Measurements from ENCODE around the gene HPCA. TPM values are rescaled to one million over a fixed set of nuclear protein-coding genes. Genes with fewer than 3 reads are reported as not detected.

HPCA gene
- total RNA-seq, 4 donors from 2014 or later, result 0.19 TPM; not detected in 3

DNA sequence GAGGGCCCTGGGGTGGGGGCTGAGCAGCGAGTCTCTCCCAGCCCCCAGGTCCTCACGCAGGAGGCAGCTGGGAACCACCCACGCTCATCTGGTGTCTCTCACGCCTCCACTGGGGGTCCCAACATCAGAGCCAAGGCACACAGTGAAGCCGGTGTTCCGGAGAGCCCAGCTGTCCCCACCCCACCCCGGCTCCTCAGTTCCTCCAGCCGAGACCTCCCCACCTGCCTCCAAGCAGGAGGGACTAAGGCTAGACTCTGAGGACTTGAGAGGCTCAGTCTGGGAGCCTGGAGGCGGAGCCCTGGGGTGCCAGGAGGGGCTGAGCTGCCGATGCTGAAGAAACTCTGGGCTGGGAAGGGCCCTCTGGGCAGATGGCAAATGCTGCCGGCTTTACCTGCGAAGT, 1.6 kb upstream of the HPCA start:
- no peak overlapping the region for H3K4me3 ChIP-seq (ENCODE audit: low read depth, poor library complexity, severe bottlenecking)
- 27 to 36% methylated on average over 9 to 10 of the region's 12 CpGs for WGBS, 2 donors
- intact Hi-C loops (cut with DNase I; ENCODE audit: low total_unique reads), result no loop called here
- TF ChIP-seq CTCF (IDR thresholded peaks at IDR 0.05), result no peak
- no peak for TF ChIP-seq POLR2A (IDR thresholded peaks at IDR 0.05)
- no peak for DNase-seq (ENCODE audit: low spot score in 2 of 2)

DNA sequence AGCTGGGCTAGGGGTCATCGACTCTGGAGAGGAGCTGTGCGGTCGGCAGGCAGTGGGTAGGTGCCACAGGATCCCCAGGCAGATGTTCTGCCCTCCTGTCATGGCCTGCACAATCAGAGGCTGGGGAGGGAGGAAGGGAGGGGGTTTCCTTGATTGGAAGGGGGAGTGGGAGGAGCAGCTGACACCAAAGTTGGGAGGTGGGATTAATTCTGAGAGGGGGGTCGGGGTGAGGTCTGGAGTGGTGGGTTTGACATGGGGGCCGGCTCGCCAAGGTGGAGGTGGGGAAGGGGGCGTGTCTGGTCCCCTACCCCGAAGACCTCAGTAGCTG, 651 bp upstream of the HPCA start:
- WGBS, 2 donors, result 11 to 14% methylated on average over 8 of the region's 8 CpGs
- no peak for TF ChIP-seq POLR2A (IDR thresholded peaks at IDR 0.05)
- no peak for TF ChIP-seq CTCF (IDR thresholded peaks at IDR 0.05)

DNA sequence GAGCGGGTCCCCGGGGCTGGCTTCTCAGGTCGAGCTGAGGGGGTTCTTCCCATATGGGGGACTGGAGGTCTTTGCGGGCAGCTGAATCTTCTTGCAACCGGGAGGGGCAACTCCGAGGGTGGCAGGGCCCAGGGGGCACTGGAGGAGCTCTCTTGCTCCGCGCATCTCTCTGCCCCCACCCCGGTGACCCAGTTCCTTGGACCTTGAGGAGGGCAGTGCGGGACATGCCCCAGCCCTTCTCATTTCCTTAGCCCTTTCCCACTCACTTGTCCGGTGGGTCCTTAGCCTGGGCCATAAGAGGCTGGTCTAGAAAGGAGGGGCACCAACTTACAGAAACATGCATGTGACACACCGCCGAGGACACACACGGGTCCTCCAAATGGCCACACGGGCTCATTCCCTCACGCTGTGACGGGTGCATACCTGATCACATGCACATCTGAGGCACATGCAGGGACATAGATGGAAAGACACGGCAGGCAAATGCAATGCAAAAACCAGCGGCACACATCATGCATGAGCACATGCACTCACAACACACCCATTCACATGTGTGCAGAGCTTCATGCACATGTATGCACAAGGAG, 630 bp downstream of the HPCA start:
- intact Hi-C loops (cut with DNase I; ENCODE audit: low total_unique reads), result no loop called here
- WGBS, 2 donors, result 46 to 51% methylated on average over 16 to 17 of the region's 19 CpGs

More for the DNA sequence above, 651 bp upstream of the HPCA start:
- no peak overlapping the region for H3K4me3 ChIP-seq (ENCODE audit: low read depth, poor library complexity, severe bottlenecking)
- intact Hi-C loops (cut with DNase I; ENCODE audit: low total_unique reads), result no loop called here
- no peak for DNase-seq (ENCODE audit: low spot score in 2 of 2)

DNA sequence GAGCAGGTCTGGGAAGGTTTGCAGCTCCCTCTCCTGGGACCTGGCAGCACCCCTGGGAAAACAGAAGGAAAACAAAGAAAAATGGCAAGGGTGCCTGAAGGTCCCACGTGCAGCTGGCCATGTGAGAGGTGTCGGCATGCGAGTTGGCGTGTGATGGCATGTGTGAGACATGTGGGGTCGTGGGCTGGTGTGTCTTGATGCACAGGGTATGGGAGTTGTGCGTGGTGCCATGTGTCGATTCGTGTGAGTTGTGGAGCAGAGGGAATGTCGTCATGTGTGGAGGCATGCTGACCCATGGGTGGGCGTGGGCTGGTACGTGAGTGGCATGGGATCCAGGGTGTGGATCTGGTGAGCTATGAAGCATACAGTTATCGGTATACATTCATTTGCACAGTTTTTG, 1.3 kb downstream of the HPCA start:
- intact Hi-C loops (cut with DNase I; ENCODE audit: low total_unique reads), result no loop called here
- 72 to 74% methylated on average over 12 of the region's 12 CpGs for WGBS, 2 donors
- no peak for DNase-seq (ENCODE audit: low spot score in 2 of 2)

More for the DNA sequence above, 630 bp downstream of the HPCA start:
- no peak for DNase-seq (ENCODE audit: low spot score in 2 of 2)
- no peak for TF ChIP-seq CTCF (IDR thresholded peaks at IDR 0.05)
- TF ChIP-seq POLR2A (IDR thresholded peaks at IDR 0.05), result no peak
- H3K4me3 ChIP-seq (ENCODE audit: low read depth, poor library complexity, severe bottlenecking), result no peak overlapping the region

DNA sequence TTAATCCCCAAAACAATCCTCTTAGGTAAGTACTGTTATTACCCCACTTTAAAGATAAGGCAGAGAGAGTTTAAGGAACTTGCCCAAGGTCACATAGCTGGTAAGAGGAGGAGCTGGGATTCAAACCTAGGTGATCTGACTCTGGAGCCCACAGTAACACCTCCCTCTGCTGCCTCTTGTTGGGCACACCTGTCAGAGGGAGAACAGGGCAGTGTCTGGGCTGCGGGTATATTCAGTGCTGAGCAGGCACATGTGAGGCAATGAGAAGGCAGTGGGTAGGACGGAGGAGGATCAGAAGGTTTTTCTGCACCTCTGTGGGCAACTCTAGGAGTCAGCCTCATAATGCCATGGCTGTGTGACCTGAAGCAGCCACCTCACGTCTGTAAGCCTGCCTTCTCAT, 1.8 kb downstream of the HPCA start:
- 79 to 89% methylated on average over 3 of the region's 3 CpGs for WGBS, 2 donors
- intact Hi-C loops (cut with DNase I; ENCODE audit: low total_unique reads), result no loop called here
- TF ChIP-seq CTCF (IDR thresholded peaks at IDR 0.05), result no peak
- TF ChIP-seq POLR2A (IDR thresholded peaks at IDR 0.05), result no peak
- DNase-seq (ENCODE audit: low spot score in 2 of 2), result no peak
- no peak overlapping the region for H3K4me3 ChIP-seq (ENCODE audit: low read depth, poor library complexity, severe bottlenecking)

More for the DNA sequence above, 1.3 kb downstream of the HPCA start:
- no peak overlapping the region for H3K4me3 ChIP-seq (ENCODE audit: low read depth, poor library complexity, severe bottlenecking)
- TF ChIP-seq POLR2A (IDR thresholded peaks at IDR 0.05) (no peak), CTCF (IDR thresholded peaks at IDR 0.05) (peak in 1 of 3 donors; percentile 14)
